ENCODE measurements around the gene REXO1.

Gene REXO1

GRCh38 chr19:1782521-1782920, 65.8 kb downstream of the REXO1 start:
- TF ChIP-seq POLR2AphosphoS5 (IDR thresholded peaks at IDR 0.05; ENCODE audit: borderline replicate concordance, low read depth, low read length) (no peak), EZH2 (IDR thresholded peaks at IDR 0.05) (no peak), FOXP2 (optimal IDR thresholded peaks at IDR 0.05; ENCODE audit: control extremely low read depth, extremely low read length, insufficient read depth) (no peak)

GRCh38 chr19:1780272-1780958, 67.9 kb downstream of the REXO1 start:
- Histone ChIP-seq H3K9ac (ENCODE audit: insufficient read length) (no peak overlapping the region), H3K4me3 (no peak overlapping the region), H3K36me3 (ENCODE audit: insufficient read depth, low read length) (no peaks in the 10 kb centered on the region), H3K9me3 (ENCODE audit: low read depth, low read length) (no peaks in the 10 kb centered on the region), H3K27ac (no peak overlapping the region)
- DNase-seq (ENCODE audit: low read depth, low spot score): no peak
- TF ChIP-seq EZH2 (IDR thresholded peaks at IDR 0.05): no peak
- TF ChIP-seq FOXP2 (optimal IDR thresholded peaks at IDR 0.05; ENCODE audit: control extremely low read depth, extremely low read length, insufficient read depth): no peak
- TF ChIP-seq POLR2AphosphoS5 (IDR thresholded peaks at IDR 0.05; ENCODE audit: borderline replicate concordance, low read depth, low read length): no peak

More at GRCh38 chr19:1782521-1782920, 65.8 kb downstream of the REXO1 start:
- H3K36me3 ChIP-seq (ENCODE audit: insufficient read depth, low read length): no peaks in the 10 kb centered on the region
- no peak for DNase-seq (ENCODE audit: low read depth, low spot score)
- no peak overlapping the region for H3K4me3 ChIP-seq
- no peak overlapping the region for H3K9ac ChIP-seq (ENCODE audit: insufficient read length)
- no peak overlapping the region for H3K27ac ChIP-seq
- no peaks in the 10 kb centered on the region for H3K9me3 ChIP-seq (ENCODE audit: low read depth, low read length)

GRCh38 chr19:1779574-1779973, 68.7 kb downstream of the REXO1 start:
- Histone ChIP-seq H3K4me3 (no peak overlapping the region), H3K36me3 (ENCODE audit: insufficient read depth, low read length) (no peaks in the 10 kb centered on the region), H3K9me3 (ENCODE audit: low read depth, low read length) (no peaks in the 10 kb centered on the region), H3K9ac (ENCODE audit: insufficient read length) (no peak overlapping the region), H3K27ac (no peak overlapping the region)
- DNase-seq (ENCODE audit: low read depth, low spot score): no peak
- TF ChIP-seq POLR2AphosphoS5 (IDR thresholded peaks at IDR 0.05; ENCODE audit: borderline replicate concordance, low read depth, low read length): no peak
- no peak for TF ChIP-seq FOXP2 (optimal IDR thresholded peaks at IDR 0.05; ENCODE audit: control extremely low read depth, extremely low read length, insufficient read depth)
- no peak for TF ChIP-seq EZH2 (IDR thresholded peaks at IDR 0.05)

- TF ChIP-seq FOXP2 (optimal IDR thresholded peaks at IDR 0.05; ENCODE audit: control extremely low read depth, extremely low read length, insufficient read depth) (no peak), EZH2 (IDR thresholded peaks at IDR 0.05) (no peak), POLR2AphosphoS5 (IDR thresholded peaks at IDR 0.05; ENCODE audit: borderline replicate concordance, low read depth, low read length) (no peak)
- H3K36me3 ChIP-seq (ENCODE audit: insufficient read depth, low read length): no peaks in the 10 kb centered on the region
- H3K4me3 ChIP-seq: no peak overlapping the region
- no peaks in the 10 kb centered on the region for H3K9me3 ChIP-seq (ENCODE audit: low read depth, low read length)
- H3K27ac ChIP-seq: no peak overlapping the region
- DNase-seq (ENCODE audit: low read depth, low spot score): no peak
- H3K9ac ChIP-seq (ENCODE audit: insufficient read length): no peak overlapping the region
Observed at GRCh38 chr19:1777149-1777548, 71.1 kb downstream of the REXO1 start.

- H3K4me3 ChIP-seq: no peak overlapping the region
- H3K9ac ChIP-seq (ENCODE audit: insufficient read length): no peak overlapping the region
- H3K27ac ChIP-seq: no peak overlapping the region
- no peaks in the 10 kb centered on the region for H3K9me3 ChIP-seq (ENCODE audit: low read depth, low read length)
- TF ChIP-seq EZH2 (IDR thresholded peaks at IDR 0.05): no peak
- H3K36me3 ChIP-seq (ENCODE audit: insufficient read depth, low read length): no peaks in the 10 kb centered on the region
- no peak for DNase-seq (ENCODE audit: low read depth, low spot score)
Observed at GRCh38 chr19:1776606-1777147, 71.6 kb downstream of the REXO1 start.

GRCh38 chr19:1775951-1776605, 72.2 kb downstream of the REXO1 start:
- DNase-seq (ENCODE audit: low read depth, low spot score): no peak
- Histone ChIP-seq H3K36me3 (ENCODE audit: insufficient read depth, low read length) (no peaks in the 10 kb centered on the region), H3K9ac (ENCODE audit: insufficient read length) (no peak overlapping the region), H3K27ac (no peak overlapping the region), H3K9me3 (ENCODE audit: low read depth, low read length) (peaks cover 6% of the 10 kb centered on the region), H3K4me3 (no peak overlapping the region)
- no peak for TF ChIP-seq FOXP2 (optimal IDR thresholded peaks at IDR 0.05; ENCODE audit: control extremely low read depth, extremely low read length, insufficient read depth)
- peak; percentile 80 for TF ChIP-seq EZH2 (IDR thresholded peaks at IDR 0.05)

- TF ChIP-seq FOXP2 (optimal IDR thresholded peaks at IDR 0.05; ENCODE audit: control extremely low read depth, extremely low read length, insufficient read depth) (no peak), POLR2AphosphoS5 (IDR thresholded peaks at IDR 0.05; ENCODE audit: borderline replicate concordance, low read depth, low read length) (no peak), EZH2 (IDR thresholded peaks at IDR 0.05) (no peak)
- Histone ChIP-seq H3K4me3 (no peak overlapping the region), H3K9me3 (ENCODE audit: low read depth, low read length) (peaks cover 8% of the 10 kb centered on the region), H3K36me3 (ENCODE audit: insufficient read depth, low read length) (no peaks in the 10 kb centered on the region), H3K27ac (no peak overlapping the region), H3K9ac (ENCODE audit: insufficient read length) (no peak overlapping the region)
- DNase-seq (ENCODE audit: low read depth, low spot score): no peak
Observed at GRCh38 chr19:1774989-1775772, 73.1 kb downstream of the REXO1 start.

GRCh38 chr19:1773184-1773583, 75.1 kb downstream of the REXO1 start:
- no peak for DNase-seq (ENCODE audit: low read depth, low spot score)
- Histone ChIP-seq H3K9ac (ENCODE audit: insufficient read length) (no peak overlapping the region), H3K36me3 (ENCODE audit: insufficient read depth, low read length) (no peaks in the 10 kb centered on the region), H3K9me3 (ENCODE audit: low read depth, low read length) (peaks cover 8% of the 10 kb centered on the region), H3K27ac (no peak overlapping the region), H3K4me3 (no peak overlapping the region)
- TF ChIP-seq FOXP2 (optimal IDR thresholded peaks at IDR 0.05; ENCODE audit: control extremely low read depth, extremely low read length, insufficient read depth): no peak
- TF ChIP-seq EZH2 (IDR thresholded peaks at IDR 0.05): no peak
- no peak for TF ChIP-seq POLR2AphosphoS5 (IDR thresholded peaks at IDR 0.05; ENCODE audit: borderline replicate concordance, low read depth, low read length)
